Brain pericyte (primary cell): ENCODE results near the gene TOMM34.

ENCODE experiments used
- DNase-seq: peaks from one replicate; pipeline ENCODE4 v3.0.0-alpha.2; 2012; ENCODE audit warnings: low read depth, low spot score

Gene TOMM34

GRCh38 chr20:44960103-44960852, at the start of gene TOMM34:
Gene TOMM34 (minus strand): TSS chr20:44960397. CDS start chr20:44960333, 64 bp downstream.
- peak; percentile 45 for DNase-seq

GRCh38 chr20:45008521-45009049, 48.4 kb upstream of the TOMM34 start:
- no peak for DNase-seq

GRCh38 chr20:44997668-44998067, 37.5 kb upstream of the TOMM34 start:
- no peak for DNase-seq

GRCh38 chr20:44997171-44997570, 37.0 kb upstream of the TOMM34 start:
- no peak for DNase-seq

GRCh38 chr20:44993343-44993742, 33.1 kb upstream of the TOMM34 start:
- DNase-seq = no peak

GRCh38 chr20:44990957-44991356, 30.8 kb upstream of the TOMM34 start:
- no peak for DNase-seq

GRCh38 chr20:44990425-44990824, 30.2 kb upstream of the TOMM34 start:
- DNase-seq = no peak

- DNase-seq = no peak
Observed at GRCh38 chr20:44988631-44989171, 28.5 kb upstream of the TOMM34 start.

- DNase-seq = no peak
Observed at GRCh38 chr20:44983093-44983674, 23.0 kb upstream of the TOMM34 start.

GRCh38 chr20:44981736-44982406, 21.7 kb upstream of the TOMM34 start:
- DNase-seq = no peak

- no peak for DNase-seq
Observed at GRCh38 chr20:44979090-44979621, 19.0 kb upstream of the TOMM34 start.

GRCh38 chr20:44976698-44977097, 16.5 kb upstream of the TOMM34 start:
- DNase-seq = no peak

- DNase-seq = peak; percentile 20
Observed at GRCh38 chr20:44973053-44973452, 12.9 kb upstream of the TOMM34 start.

- no peak for DNase-seq
Observed at GRCh38 chr20:44970243-44970757, 10.1 kb upstream of the TOMM34 start.

- DNase-seq = no peak
Observed at GRCh38 chr20:44969300-44969894, 9.2 kb upstream of the TOMM34 start.

GRCh38 chr20:44967207-44967807, 7.1 kb upstream of the TOMM34 start:
- DNase-seq = no peak

GRCh38 chr20:44966030-44966961, 6.1 kb upstream of the TOMM34 start, which contains the start of gene STK4:
Gene STK4 (plus strand): TSS chr20:44966512. CDS start chr20:44966569, 57 bp downstream.
- DNase-seq = peak; percentile 86

GRCh38 chr20:44965651-44966029, 5.4 kb upstream of the TOMM34 start:
- DNase-seq = no peak

- DNase-seq = no peak
Observed at GRCh38 chr20:44963325-44964215, 3.4 kb upstream of the TOMM34 start.
